Sigmoid colon (tissue), 7 donors: Measurements from ENCODE around the gene STAT5A. TPM values are rescaled to one million over a fixed set of nuclear protein-coding genes. Genes with fewer than 3 reads are reported as not detected.
"Not testable (repeated sequence)": the region's sequence is repeated elsewhere in the genome, so short reads cannot be mapped to it uniquely, and the experiment has no call there.

Experiments used
- DNase-seq: peaks from one replicate; pipeline ENCODE4 v3.0.0-alpha.2; 2019
- H3K27ac ChIP-seq, 4 donors: fragments of 200-600 bp; sonication (generic); one replicate each; pipeline ENCODE4 v1.5.1; 2016 to 2019; ENCODE audit warnings: mild to moderate bottlenecking in 1 of 4
- H3K27me3 ChIP-seq, 3 donors: fragments of 200-600 bp; sonication (generic); one replicate each; pipeline ENCODE4 v1.5.1; 2019; ENCODE audit warnings: mild to moderate bottlenecking in 1 of 3
- H3K36me3 ChIP-seq, 4 donors: fragments of 200-600 bp; sonication (generic); one replicate each; pipeline ENCODE4 v1.5.1; 2016 to 2019
- H3K4me1 ChIP-seq, 4 donors: fragments of 200-600 bp; sonication (generic); one replicate each; pipeline ENCODE4 v1.5.1; 2017 to 2019
- H3K4me3 ChIP-seq, 4 donors: fragments of 200-600 bp; sonication (generic); one replicate each; pipeline ENCODE4 v1.5.1; 2017 to 2019; ENCODE audit warnings: mild to moderate bottlenecking in 2 of 4, moderate library complexity in 1 of 4
- H3K9me3 ChIP-seq, 4 donors: fragments of 200-600 bp in 3 of 4; sonication (generic) in 3 of 4; one replicate each; pipeline versions ENCODE4 v1.5.1 to v1.6.1; 2013 to 2019
- CTCF ChIP-seq, 4 experiments: fragments of 450-650 bp in 3 of 4; fragments of 200-600 bp in 1 of 4; IDR thresholded peaks; one replicate each; pipeline ENCODE4 v1.5.1; 2016 to 2019; ENCODE audit warnings: antibody characterized with exemption in 4 of 4, mild to moderate bottlenecking in 3 of 4, moderate library complexity in 2 of 4
- EP300 ChIP-seq, 4 donors: sonication (generic); formaldehyde crosslinking; IDR thresholded peaks; one replicate each; pipeline ENCODE4 v1.6.1; 2017; ENCODE audit warnings: antibody characterized with exemption in 4 of 4
- POLR2A ChIP-seq, 2 donors: fragments of 450-650 bp; IDR thresholded peaks; one replicate each; pipeline ENCODE4 v1.6.1; 2016; ENCODE audit warnings: antibody characterized with exemption in 2 of 2, mild to moderate bottlenecking in 2 of 2, moderate library complexity in 2 of 2
- POLR2AphosphoS5 ChIP-seq, 4 donors: sonication (generic); formaldehyde crosslinking; IDR thresholded peaks; one replicate each; pipeline ENCODE4 v1.6.1; 2017; ENCODE audit warnings: antibody characterized with exemption in 4 of 4
- WGBS, 2 donors: extraction: QIAGEN DNeasy Blood & Tissue Kit; methylation state at CpG; one replicate each; pipeline ENCODE4 v1.1.7; 2013; 5-methylcytosine and 5-hydroxymethylcytosine counted together
- intact Hi-C: fragments of 100-400 bp; cut with DNase I; formaldehyde crosslinking; loops from one replicate; pipeline ENCODE4 v1.15.1; 2023
- polyA plus RNA-seq, 3 donors: library from polyadenylated mRNA; stranded (reverse); fragments of 200-250 nt; gene quantifications; one replicate each; pipeline ENCODE4 v1.2.3, GENCODE V29; 2013
- total RNA-seq, 4 donors: library from RNA; depleted of rRNA; stranded (reverse); fragments of >200 nt; gene quantifications; one replicate each; pipeline ENCODE4 v1.1.0, GENCODE V29; 2016
- donor health status: healthy with polysubstance abuse.
- donor health status: Bipolar disorder and iron deficiency.
- donor health status: healthy.

STAT5A gene
- total and polyA plus RNA-seq, 7 donors = 7.4 to 91.0 (median 57.2) TPM

- no peak for DNase-seq
- WGBS, 2 donors = 82 to 89% methylated on average over 1 of the region's 1 CpG
- H3K9me3 ChIP-seq = no peaks in the 10 kb centered on the region
Observed at GRCh38 chr17:42358434-42358833, 70.1 kb downstream of the STAT5A start.

GRCh38 chr17:42359133-42359532, 70.8 kb downstream of the STAT5A start:
- TF ChIP-seq EP300 (IDR thresholded peaks at IDR 0.05) (no peak), POLR2A (IDR thresholded peaks at IDR 0.05) (no peak), CTCF (IDR thresholded peaks at IDR 0.05) (no peak), POLR2AphosphoS5 (IDR thresholded peaks at IDR 0.05) (no peak)
- H3K9me3 ChIP-seq = no peaks in the 10 kb centered on the region
- peaks cover 0 to 82% (median 69%) of the 10 kb centered on the region in 4 donors for H3K4me1 ChIP-seq
- H3K27ac ChIP-seq = no peak overlapping the region
- no peaks in the 10 kb centered on the region for H3K27me3 ChIP-seq
- no peak for DNase-seq
- 90 to 93% methylated on average over 7 of the region's 7 CpGs for WGBS, 2 donors
- H3K4me3 ChIP-seq = no peak overlapping the region
- intact Hi-C loops = no loop called here
- no peaks in the 10 kb centered on the region for H3K36me3 ChIP-seq

More at GRCh38 chr17:42358434-42358833, 70.1 kb downstream of the STAT5A start:
- H3K4me3 ChIP-seq = no peak overlapping the region
- no peaks in the 10 kb centered on the region for H3K36me3 ChIP-seq
- no peak overlapping the region for H3K27ac ChIP-seq
- TF ChIP-seq EP300 (IDR thresholded peaks at IDR 0.05) (no peak), POLR2A (IDR thresholded peaks at IDR 0.05) (no peak), POLR2AphosphoS5 (IDR thresholded peaks at IDR 0.05) (no peak), CTCF (IDR thresholded peaks at IDR 0.05) (no peak)
- peaks cover 0 to 80% (median 67%) of the 10 kb centered on the region in 4 donors for H3K4me1 ChIP-seq
- no peaks in the 10 kb centered on the region for H3K27me3 ChIP-seq
- intact Hi-C loops = no loop called here

- H3K27me3 ChIP-seq, DNase-seq, H3K9me3 ChIP-seq, H3K27ac ChIP-seq, H3K4me3 ChIP-seq, intact Hi-C loops, H3K36me3 ChIP-seq: not testable (repeated sequence)
- WGBS, 2 donors = 89 to 100% methylated on average over 2 of the region's 2 CpGs
- H3K4me1 ChIP-seq = peaks cover 0 to 82% (median 68%) of the 10 kb centered on the region in 4 donors
Observed at GRCh38 chr17:42360388-42360787, 72.1 kb downstream of the STAT5A start.

Other genes starting within 250 kb of the STAT5A start
- under 1 TPM; 0.27 to 0.71 (median 0.39) TPM for gene C17orf113, start 237.9 kb upstream of the STAT5A start, total RNA-seq
- gene C17orf113, start 237.9 kb upstream of the STAT5A start, polyA plus RNA-seq = under 1 TPM; 0.23 to 0.66 (median 0.60) TPM
- gene ZNF385C, start 190.0 kb upstream of the STAT5A start, total RNA-seq = under 1 TPM in 1 of 4 donors, not detected in 3; 0.33 TPM
- under 1 TPM in 2 of 3 donors, not detected in 1; 0.42 to 0.60 TPM for gene ZNF385C, start 190.0 kb upstream of the STAT5A start, polyA plus RNA-seq
- 10 to 100 TPM in 3 of 4 donors, 1 to 10 TPM in 1; 8.9 to 16.3 (median 14.6) TPM for gene DHX58, start 175.8 kb upstream of the STAT5A start, total RNA-seq
- 10 to 100 TPM in 1 of 3 donors, 1 to 10 TPM in 2; 4.4 to 19.0 (median 6.6) TPM for gene DHX58, start 175.8 kb upstream of the STAT5A start, polyA plus RNA-seq
- gene KAT2A, start 167.1 kb upstream of the STAT5A start, total RNA-seq = 10 to 100 TPM; 20.0 to 95.8 (median 26.0) TPM
- 10 to 100 TPM in 1 of 3 donors, 1 to 10 TPM in 2; 6.9 to 45.2 (median 9.6) TPM for gene KAT2A, start 167.1 kb upstream of the STAT5A start, polyA plus RNA-seq
- under 1 TPM in 3 of 4 donors, not detected in 1; 0.27 to 0.83 (median 0.49) TPM for gene HSPB9, start 165.7 kb upstream of the STAT5A start, total RNA-seq
- under 1 TPM in 1 of 3 donors, not detected in 2; 0.10 TPM for gene HSPB9, start 165.7 kb upstream of the STAT5A start, polyA plus RNA-seq
- 100 to 1,000 TPM in 2 of 4 donors, 10 to 100 TPM in 2; 75.9 to 104 (median 93.1) TPM for gene RAB5C, start 133.5 kb upstream of the STAT5A start, total RNA-seq
- gene RAB5C, start 133.5 kb upstream of the STAT5A start, polyA plus RNA-seq = 100 to 1,000 TPM; 182 to 303 (median 213) TPM
- not detected for gene KCNH4, start 107.4 kb upstream of the STAT5A start, total RNA-seq
- under 1 TPM in 1 of 3 donors, not detected in 2; 0.25 TPM for gene KCNH4, start 107.4 kb upstream of the STAT5A start, polyA plus RNA-seq
- not detected for gene HCRT, start 103.0 kb upstream of the STAT5A start, total RNA-seq
- gene HCRT, start 103.0 kb upstream of the STAT5A start, polyA plus RNA-seq = not detected
- 10 to 100 TPM; 32.1 to 76.0 (median 42.4) TPM for gene GHDC, start 94.0 kb upstream of the STAT5A start, total RNA-seq
- 10 to 100 TPM in 1 of 3 donors, 1 to 10 TPM in 2; 5.8 to 25.8 (median 7.2) TPM for gene GHDC, start 94.0 kb upstream of the STAT5A start, polyA plus RNA-seq
- gene STAT5B, start 12.1 kb upstream of the STAT5A start, total RNA-seq = 100 to 1,000 TPM in 1 of 4 donors, 10 to 100 TPM in 3; 93.5 to 117 (median 98.4) TPM
- 10 to 100 TPM; 11.3 to 37.5 (median 13.2) TPM for gene STAT5B, start 12.1 kb upstream of the STAT5A start, polyA plus RNA-seq
- 100 to 1,000 TPM in 3 of 4 donors, 10 to 100 TPM in 1; 87.4 to 230 (median 129) TPM for gene STAT3, start 99.9 kb downstream of the STAT5A start, total RNA-seq
- gene STAT3, start 99.9 kb downstream of the STAT5A start, polyA plus RNA-seq = 100 to 1,000 TPM in 1 of 3 donors, 10 to 100 TPM in 2; 43.8 to 135 (median 55.7) TPM
- gene CAVIN1, start 134.8 kb downstream of the STAT5A start, total RNA-seq = 100 to 1,000 TPM; 231 to 519 (median 409) TPM
- gene CAVIN1, start 134.8 kb downstream of the STAT5A start, polyA plus RNA-seq = 10 to 100 TPM; 11.8 to 88.9 (median 50.1) TPM
- 10 to 100 TPM; 36.0 to 96.1 (median 51.2) TPM for gene ATP6V0A1, start 170.4 kb downstream of the STAT5A start, total RNA-seq
- gene ATP6V0A1, start 170.4 kb downstream of the STAT5A start, polyA plus RNA-seq = 10 to 100 TPM; 11.6 to 53.1 (median 16.2) TPM
- 10 to 100 TPM; 35.2 to 52.6 (median 45.0) TPM for gene NAGLU, start 247.7 kb downstream of the STAT5A start, total RNA-seq
- 10 to 100 TPM in 2 of 3 donors, 1 to 10 TPM in 1; 9.7 to 33.2 (median 12.6) TPM for gene NAGLU, start 247.7 kb downstream of the STAT5A start, polyA plus RNA-seq